DND-41 (cell line): Measurements from ENCODE around the gene GADD45GIP1.

Experiments used
- ATAC-seq: fragments of 200-7000 bp; cut with Tn5 transposase; 3 replicates; pipeline ENCODE4 v1.9.1; 2021; ENCODE audit warnings: low read depth; ENCODE audit not compliant: insufficient read depth
- DNase-seq: peaks from one replicate; pipeline ENCODE4 v3.0.0-alpha.2; 2020
- H2AFZ ChIP-seq: 2 replicates; pipeline ENCODE4 v1.6.0; 2012; ENCODE audit warnings: low read depth, low read length
- H3K27ac ChIP-seq: 2 replicates; pipeline ENCODE4 v1.5.1; 2012; ENCODE audit warnings: low read length, inconsistent platforms
- H3K27me3 ChIP-seq: fragments of 200-600 bp; sonication (generic); 2 replicates; pipeline ENCODE4 v1.6.0; 2012; ENCODE audit warnings: low read length, mild to moderate bottlenecking, inconsistent platforms; ENCODE audit not compliant: insufficient read depth, poor library complexity
- H3K36me3 ChIP-seq: 2 replicates; pipeline ENCODE4 v1.5.1; 2012; ENCODE audit warnings: low read length, inconsistent platforms; ENCODE audit not compliant: insufficient read depth
- H3K4me1 ChIP-seq: 2 replicates; pipeline ENCODE4 v1.5.1; 2012; ENCODE audit warnings: mild to moderate bottlenecking, low read length; ENCODE audit not compliant: insufficient read depth
- H3K4me2 ChIP-seq: 2 replicates; pipeline ENCODE4 v1.6.0; 2012; ENCODE audit warnings: mild to moderate bottlenecking, moderate library complexity, low read length, inconsistent platforms; ENCODE audit not compliant: insufficient read depth
- H3K4me3 ChIP-seq, 2 experiments: fragments of 200-600 bp in 1 of 2; shearing (Covaris generic) in 1 of 2; 2 replicates each; pipeline ENCODE4 v1.5.1; 2012 to 2016; ENCODE audit warnings: inconsistent platforms in 2 of 2, low read length in 2 of 2, mild to moderate bottlenecking in 2 of 2, low read depth in 1 of 2, moderate library complexity in 1 of 2
- H3K79me2 ChIP-seq: 2 replicates; pipeline ENCODE4 v1.6.0; 2012; ENCODE audit warnings: low read length, inconsistent platforms; ENCODE audit not compliant: insufficient read depth
- H3K9ac ChIP-seq: 2 replicates; pipeline ENCODE4 v1.6.0; 2012; ENCODE audit warnings: low read depth, mild to moderate bottlenecking, inconsistent platforms, low read length, moderate library complexity
- H3K9me3 ChIP-seq: 2 replicates; pipeline ENCODE4 v1.5.1; 2012; ENCODE audit warnings: low read length, moderate library complexity, mild to moderate bottlenecking, inconsistent platforms; ENCODE audit not compliant: insufficient read depth, severe bottlenecking
- H4K20me1 ChIP-seq: 2 replicates; pipeline ENCODE4 v1.6.0; 2012; ENCODE audit warnings: low read length; ENCODE audit not compliant: insufficient read depth
- EZH2 ChIP-seq: IDR thresholded peaks from 3 replicates; pipeline ENCODE4 v1.6.1; 2012; ENCODE audit warnings: borderline replicate concordance, low read depth, mild to moderate bottlenecking, moderate library complexity, low read length, inconsistent platforms; ENCODE audit not compliant: severe bottlenecking
- TF ChIP-seq, protein P1 (sequence below): IDR thresholded peaks from 2 replicates; pipeline ENCODE4 v1.5.1; 2012; ENCODE audit warnings: borderline replicate concordance, low read length, moderate library complexity, mild to moderate bottlenecking; ENCODE audit not compliant: poor library complexity, severe bottlenecking; ENCODE audit errors: extremely low read depth

GADD45GIP1 gene

DNA sequence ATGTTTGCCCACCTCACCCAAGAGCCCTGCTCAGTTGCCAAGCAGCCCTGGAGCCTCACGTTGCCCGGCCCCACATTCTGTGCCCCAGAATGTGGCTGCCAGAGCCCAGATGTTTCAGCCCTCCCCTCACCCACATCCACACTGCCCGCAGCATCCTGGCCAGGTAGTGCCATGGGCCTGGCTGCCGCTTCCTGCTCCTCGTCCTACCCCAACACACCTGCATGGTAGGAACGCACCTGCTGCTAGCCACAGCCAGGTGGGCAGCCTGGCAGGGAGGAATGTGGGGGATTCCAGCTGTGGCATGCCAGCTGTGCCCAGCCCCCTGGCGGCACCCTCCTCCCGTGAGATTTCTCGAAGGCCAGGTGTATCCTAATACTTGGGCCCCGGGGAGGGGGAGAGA is 30.8 kb upstream of the GADD45GIP1 start:
- no peak for TF ChIP-seq EZH2
- TF ChIP-seq, protein P1, sequence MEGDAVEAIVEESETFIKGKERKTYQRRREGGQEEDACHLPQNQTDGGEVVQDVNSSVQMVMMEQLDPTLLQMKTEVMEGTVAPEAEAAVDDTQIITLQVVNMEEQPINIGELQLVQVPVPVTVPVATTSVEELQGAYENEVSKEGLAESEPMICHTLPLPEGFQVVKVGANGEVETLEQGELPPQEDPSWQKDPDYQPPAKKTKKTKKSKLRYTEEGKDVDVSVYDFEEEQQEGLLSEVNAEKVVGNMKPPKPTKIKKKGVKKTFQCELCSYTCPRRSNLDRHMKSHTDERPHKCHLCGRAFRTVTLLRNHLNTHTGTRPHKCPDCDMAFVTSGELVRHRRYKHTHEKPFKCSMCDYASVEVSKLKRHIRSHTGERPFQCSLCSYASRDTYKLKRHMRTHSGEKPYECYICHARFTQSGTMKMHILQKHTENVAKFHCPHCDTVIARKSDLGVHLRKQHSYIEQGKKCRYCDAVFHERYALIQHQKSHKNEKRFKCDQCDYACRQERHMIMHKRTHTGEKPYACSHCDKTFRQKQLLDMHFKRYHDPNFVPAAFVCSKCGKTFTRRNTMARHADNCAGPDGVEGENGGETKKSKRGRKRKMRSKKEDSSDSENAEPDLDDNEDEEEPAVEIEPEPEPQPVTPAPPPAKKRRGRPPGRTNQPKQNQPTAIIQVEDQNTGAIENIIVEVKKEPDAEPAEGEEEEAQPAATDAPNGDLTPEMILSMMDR: no peak

DNA sequence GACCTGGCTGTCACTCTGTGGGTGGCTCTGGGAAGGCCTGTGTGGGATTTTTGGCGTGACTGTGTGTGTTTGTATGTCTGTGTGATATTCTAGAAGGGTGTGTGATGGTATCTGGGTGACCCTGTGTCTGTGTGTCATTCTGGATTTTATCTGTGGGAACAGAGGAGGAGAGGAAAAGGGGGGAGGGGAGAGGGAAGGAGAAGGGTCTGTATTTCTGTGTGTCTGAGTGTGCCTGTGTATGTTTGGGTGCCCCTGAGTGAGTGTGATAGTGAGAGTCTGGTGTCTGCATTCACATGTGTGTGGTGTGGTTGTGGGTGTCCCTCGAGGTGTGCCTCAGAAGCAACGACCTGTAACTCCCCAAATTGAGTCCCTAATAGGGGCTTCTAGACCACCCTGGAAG is 30.2 kb upstream of the GADD45GIP1 start:
- Histone ChIP-seq H3K4me2 (no peak overlapping the region), H3K4me3 (no peak overlapping the region)

More for the DNA sequence above, 30.8 kb upstream of the GADD45GIP1 start:
- peaks cover 9% of the 10 kb centered on the region for H3K4me1 ChIP-seq
- H3K36me3 ChIP-seq: no peaks in the 10 kb centered on the region
- H3K9me3 ChIP-seq: no peaks in the 10 kb centered on the region
- peaks cover under 1% of the 10 kb centered on the region for H3K27me3 ChIP-seq
- no peak for ATAC-seq
- no peak overlapping the region for H3K9ac ChIP-seq
- no peak overlapping the region for H2AFZ ChIP-seq
- no peak overlapping the region for H3K4me2 ChIP-seq
- peak; percentile 48 for DNase-seq
- no peak overlapping the region for H3K4me3 ChIP-seq
- H3K79me2 ChIP-seq: no peaks in the 10 kb centered on the region
- no peaks in the 10 kb centered on the region for H4K20me1 ChIP-seq
- H3K27ac ChIP-seq: no peak overlapping the region

DNA sequence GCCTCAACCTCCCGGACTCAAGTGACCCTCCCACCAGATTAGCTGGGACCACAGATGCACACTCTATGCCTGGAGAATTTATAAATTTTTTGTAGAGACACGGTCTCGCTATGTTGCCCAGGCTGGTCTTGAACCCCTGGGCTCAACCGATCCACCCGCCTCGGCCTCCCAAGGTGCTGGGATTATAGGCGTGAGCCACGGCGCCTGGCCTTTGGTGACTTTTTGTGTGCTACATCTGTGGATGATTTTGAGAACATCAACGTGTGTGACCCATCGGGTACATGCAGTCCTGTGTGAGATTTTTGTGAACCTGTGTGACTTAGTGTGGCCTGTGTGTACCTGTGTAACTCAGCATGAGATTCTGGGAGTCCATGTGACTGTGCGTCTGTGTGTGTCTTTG is 29.7 kb upstream of the GADD45GIP1 start:
- no peak overlapping the region for H3K27ac ChIP-seq
- no peaks in the 10 kb centered on the region for H3K36me3 ChIP-seq
- no peaks in the 10 kb centered on the region for H3K79me2 ChIP-seq
- peaks cover 4% of the 10 kb centered on the region for H3K27me3 ChIP-seq
- no peak overlapping the region for H2AFZ ChIP-seq
- no peaks in the 10 kb centered on the region for H4K20me1 ChIP-seq
- ATAC-seq (no peak), DNase-seq (no peak)
- H3K4me1 ChIP-seq: peaks cover 9% of the 10 kb centered on the region
- no peaks in the 10 kb centered on the region for H3K9me3 ChIP-seq
- H3K9ac ChIP-seq: no peak overlapping the region
- no peak for TF ChIP-seq EZH2
- TF ChIP-seq, protein P1: no peak
- H3K4me2 ChIP-seq: no peak overlapping the region
- H3K4me3 ChIP-seq: no peak overlapping the region

More for the DNA sequence above, 30.2 kb upstream of the GADD45GIP1 start:
- TF ChIP-seq EZH2: no peak
- TF ChIP-seq, protein P1: no peak
- Histone ChIP-seq H3K9ac (no peak overlapping the region), H3K36me3 (no peaks in the 10 kb centered on the region), H3K27me3 (peaks cover 4% of the 10 kb centered on the region), H3K4me1 (peaks cover 9% of the 10 kb centered on the region), H2AFZ (no peak overlapping the region), H3K79me2 (no peaks in the 10 kb centered on the region), H3K27ac (no peak overlapping the region), H4K20me1 (no peaks in the 10 kb centered on the region), H3K9me3 (no peaks in the 10 kb centered on the region)
- no peak for DNase-seq
- ATAC-seq: no peak

DNA sequence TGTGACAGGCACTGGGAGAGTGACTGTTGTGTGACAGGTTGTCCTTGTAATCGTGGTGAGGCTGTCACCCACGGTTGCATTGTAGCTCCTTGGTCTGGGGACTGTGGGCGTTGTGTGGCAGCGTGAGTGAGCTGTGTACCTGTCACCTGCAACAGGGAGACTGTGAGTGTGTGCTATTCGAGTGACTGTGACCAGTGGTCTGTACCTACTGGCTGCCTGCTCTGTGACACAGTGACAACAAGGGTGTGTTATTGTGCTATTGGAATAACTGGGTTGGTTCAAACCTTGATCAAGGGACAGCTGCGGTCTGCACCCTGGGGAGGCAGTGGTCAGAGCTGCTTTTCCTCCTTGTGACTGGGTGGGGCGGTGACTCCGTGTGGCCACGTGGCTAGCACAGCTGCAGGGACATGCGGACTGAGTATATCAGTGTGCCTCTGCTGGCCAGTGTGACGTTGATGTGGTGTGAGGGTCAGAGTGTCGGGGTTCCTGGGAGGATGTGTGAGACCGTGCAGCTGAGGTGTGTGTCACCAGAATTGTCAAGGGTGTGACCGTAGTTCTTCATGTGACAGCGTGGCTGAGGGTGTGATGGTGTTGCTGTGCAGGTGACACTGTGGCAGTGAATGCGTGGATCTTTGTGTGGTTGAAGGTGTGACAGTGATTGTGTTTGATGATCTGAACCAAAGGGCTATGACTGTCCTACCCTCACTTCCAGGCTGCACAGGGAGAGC is 28.2 kb upstream of the GADD45GIP1 start:
- Histone ChIP-seq H3K79me2 (no peaks in the 10 kb centered on the region), H3K36me3 (no peaks in the 10 kb centered on the region), H2AFZ (no peak overlapping the region), H3K4me1 (peaks cover 9% of the 10 kb centered on the region), H3K27ac (no peak overlapping the region), H3K4me3 (no peak overlapping the region), H3K9ac (no peak overlapping the region), H3K4me2 (no peak overlapping the region), H3K27me3 (peaks cover 4% of the 10 kb centered on the region), H3K9me3 (no peaks in the 10 kb centered on the region), H4K20me1 (no peaks in the 10 kb centered on the region)
- ATAC-seq (no peak), DNase-seq (no peak)
- TF ChIP-seq, protein P1: no peak
- no peak for TF ChIP-seq EZH2
